Tibial nerve (tissue), 4 donors: Measurements from ENCODE around the gene PMCH. TPM values are rescaled to one million over a fixed set of nuclear protein-coding genes. Genes with fewer than 3 reads are reported as not detected.

ENCODE experiments used
- DNase-seq, 2 donors: peaks; one replicate each; pipeline ENCODE4 v3.0.0-alpha.2; 2019; ENCODE audit warnings: low spot score in 2 of 2
- H3K27ac ChIP-seq, 4 donors: fragments of 200-600 bp; sonication (generic) in 3 of 4; one replicate each; pipeline ENCODE4 v1.5.1; 2017 to 2019; ENCODE audit warnings: mild to moderate bottlenecking in 1 of 4
- H3K27me3 ChIP-seq, 2 donors: fragments of 200-600 bp; sonication (generic) in 1 of 2; one replicate each; pipeline versions ENCODE4 v1.5.1 to v1.6.0; 2017 to 2019
- H3K36me3 ChIP-seq, 3 donors: fragments of 200-600 bp; sonication (generic); one replicate each; pipeline ENCODE4 v1.5.1; 2018 to 2019
- H3K4me1 ChIP-seq, 4 donors: fragments of 200-600 bp; sonication (generic) in 3 of 4; one replicate each; pipeline ENCODE4 v1.5.1; 2017 to 2019
- H3K4me3 ChIP-seq, 4 donors: fragments of 200-600 bp; sonication (generic) in 3 of 4; one replicate each; pipeline ENCODE4 v1.5.1; 2017 to 2019; ENCODE audit warnings: mild to moderate bottlenecking in 1 of 4, moderate library complexity in 1 of 4
- H3K9me3 ChIP-seq, 4 donors: fragments of 200-600 bp; sonication (generic) in 3 of 4; one replicate each; pipeline ENCODE4 v1.5.1; 2017 to 2019
- EP300 ChIP-seq, 2 donors: sonication (generic); formaldehyde crosslinking; IDR thresholded peaks; one replicate each; pipeline ENCODE4 v1.6.1; 2017; ENCODE audit warnings: antibody characterized with exemption in 2 of 2, mild to moderate bottlenecking in 1 of 2
- POLR2A ChIP-seq, 2 donors: fragments of 450-650 bp; IDR thresholded peaks; one replicate each; pipeline ENCODE4 v1.6.1; 2017; ENCODE audit warnings: antibody characterized with exemption in 2 of 2, mild to moderate bottlenecking in 2 of 2, moderate library complexity in 2 of 2
- WGBS, 2 donors: methylation state at CpG; one replicate each; pipeline ENCODE4 v1.1.5; 2018; 5-methylcytosine and 5-hydroxymethylcytosine counted together
- total RNA-seq, 4 donors: library from RNA; depleted of rRNA; stranded (reverse); fragments of >200 nt; gene quantifications; one replicate each; pipeline ENCODE4 v1.1.0, GENCODE V29; 2016
- TF ChIP-seq, protein P1 (sequence below), 5 experiments: fragments of 200-600 bp in 3 of 5; fragments of 450-650 bp in 2 of 5; sonication (generic) in 3 of 5; IDR thresholded peaks; one replicate each; pipeline ENCODE4 v1.5.1; 2016 to 2019; ENCODE audit warnings: antibody characterized with exemption in 5 of 5, mild to moderate bottlenecking in 3 of 5, moderate library complexity in 2 of 5

Gene PMCH
- total RNA-seq, 4 donors from 2014 or later = not detected

DNA sequence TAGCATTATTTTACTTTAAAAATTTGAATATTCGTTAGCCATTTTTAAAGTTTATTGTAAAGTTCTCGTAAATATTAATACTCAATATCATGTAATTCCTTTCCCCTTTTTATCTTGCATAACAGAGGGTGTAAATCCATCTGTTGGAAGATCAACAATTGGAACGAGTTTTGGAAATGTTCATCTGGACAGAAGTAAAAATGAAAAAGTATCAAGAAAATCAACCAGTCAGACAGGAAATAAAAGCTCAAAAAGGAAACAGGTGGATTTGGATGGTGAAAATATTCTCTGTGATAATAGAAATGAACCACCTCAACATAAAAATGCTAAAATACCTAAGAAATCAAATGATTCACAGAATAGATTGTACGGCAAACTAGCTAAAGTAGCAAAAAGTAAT, 1.8 kb downstream of the PMCH start:
- no peak for DNase-seq

DNA sequence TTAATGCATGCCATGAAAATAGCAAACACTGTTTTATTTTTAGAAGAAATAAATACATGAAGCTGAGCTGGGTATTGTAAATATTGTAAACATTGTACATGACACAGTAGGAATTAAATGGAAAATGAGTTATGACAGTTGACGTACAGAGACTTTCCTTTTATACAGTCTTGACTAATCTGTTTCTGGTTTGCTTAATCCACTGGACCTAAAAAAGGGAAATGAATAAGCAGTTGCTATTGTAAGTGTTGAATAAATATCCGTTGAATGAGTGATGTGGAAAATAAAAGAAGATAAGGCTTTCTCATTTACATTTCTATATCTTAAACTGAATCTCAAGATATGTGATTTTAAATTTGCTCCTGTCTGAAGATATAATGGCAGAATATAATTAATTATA, 15.0 kb downstream of the PMCH start:
- Histone ChIP-seq H3K27ac (no peak overlapping the region), H3K4me1 (no peaks in the 10 kb centered on the region), H3K4me3 (no peak overlapping the region), H3K36me3 (no peaks in the 10 kb centered on the region), H3K9me3 (no peaks in the 10 kb centered on the region), H3K27me3 (no peaks in the 10 kb centered on the region)
- no peak for DNase-seq
- TF ChIP-seq, protein P1, sequence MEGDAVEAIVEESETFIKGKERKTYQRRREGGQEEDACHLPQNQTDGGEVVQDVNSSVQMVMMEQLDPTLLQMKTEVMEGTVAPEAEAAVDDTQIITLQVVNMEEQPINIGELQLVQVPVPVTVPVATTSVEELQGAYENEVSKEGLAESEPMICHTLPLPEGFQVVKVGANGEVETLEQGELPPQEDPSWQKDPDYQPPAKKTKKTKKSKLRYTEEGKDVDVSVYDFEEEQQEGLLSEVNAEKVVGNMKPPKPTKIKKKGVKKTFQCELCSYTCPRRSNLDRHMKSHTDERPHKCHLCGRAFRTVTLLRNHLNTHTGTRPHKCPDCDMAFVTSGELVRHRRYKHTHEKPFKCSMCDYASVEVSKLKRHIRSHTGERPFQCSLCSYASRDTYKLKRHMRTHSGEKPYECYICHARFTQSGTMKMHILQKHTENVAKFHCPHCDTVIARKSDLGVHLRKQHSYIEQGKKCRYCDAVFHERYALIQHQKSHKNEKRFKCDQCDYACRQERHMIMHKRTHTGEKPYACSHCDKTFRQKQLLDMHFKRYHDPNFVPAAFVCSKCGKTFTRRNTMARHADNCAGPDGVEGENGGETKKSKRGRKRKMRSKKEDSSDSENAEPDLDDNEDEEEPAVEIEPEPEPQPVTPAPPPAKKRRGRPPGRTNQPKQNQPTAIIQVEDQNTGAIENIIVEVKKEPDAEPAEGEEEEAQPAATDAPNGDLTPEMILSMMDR (IDR thresholded peaks at IDR 0.05) = no peak
- TF ChIP-seq EP300 (IDR thresholded peaks at IDR 0.05) = no peak
- WGBS, 2 donors = 75 to 82% methylated on average over 2 of the region's 2 CpGs

More for the DNA sequence above, 1.8 kb downstream of the PMCH start:
- WGBS, 2 donors = 87 to 88% methylated on average over 4 of the region's 4 CpGs
- Histone ChIP-seq H3K36me3 (no peaks in the 10 kb centered on the region), H3K9me3 (no peaks in the 10 kb centered on the region), H3K4me3 (no peak overlapping the region), H3K27me3 (no peaks in the 10 kb centered on the region), H3K4me1 (no peaks in the 10 kb centered on the region), H3K27ac (no peak overlapping the region)
- TF ChIP-seq POLR2A (IDR thresholded peaks at IDR 0.05) (no peak), EP300 (IDR thresholded peaks at IDR 0.05) (no peak)
- TF ChIP-seq, protein P1 (IDR thresholded peaks at IDR 0.05) = no peak

DNA sequence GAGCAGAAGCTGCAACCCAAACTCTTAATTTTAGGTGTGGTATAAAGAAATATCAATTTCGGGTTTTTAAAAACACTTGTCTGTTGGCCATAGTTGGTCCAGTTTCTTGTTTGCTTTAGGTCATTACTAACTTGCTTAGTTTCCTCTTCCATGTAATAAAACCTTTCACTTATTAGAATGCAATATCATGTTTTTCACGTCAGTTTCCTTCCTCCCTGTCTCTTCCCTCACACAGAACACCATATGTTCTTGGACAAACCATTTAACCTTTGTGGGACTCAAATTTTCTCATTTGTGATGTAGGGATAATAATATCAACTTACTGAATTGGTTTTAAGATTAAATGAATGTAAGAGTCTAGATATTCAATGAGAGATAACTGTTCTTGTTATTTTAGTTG, 22.9 kb downstream of the PMCH start:
- no peak for DNase-seq
- no peaks in the 10 kb centered on the region for H3K27me3 ChIP-seq
- TF ChIP-seq EP300 (IDR thresholded peaks at IDR 0.05) (no peak), POLR2A (IDR thresholded peaks at IDR 0.05) (no peak)
- H3K4me3 ChIP-seq = no peak overlapping the region
- WGBS, 2 donors = 85 to 90% methylated on average over 2 of the region's 2 CpGs
- H3K27ac ChIP-seq = no peak overlapping the region
- peaks cover 0 to 15% (median 0%) of the 10 kb centered on the region in 4 donors for H3K4me1 ChIP-seq
- H3K9me3 ChIP-seq = no peaks in the 10 kb centered on the region
- no peaks in the 10 kb centered on the region for H3K36me3 ChIP-seq

DNA sequence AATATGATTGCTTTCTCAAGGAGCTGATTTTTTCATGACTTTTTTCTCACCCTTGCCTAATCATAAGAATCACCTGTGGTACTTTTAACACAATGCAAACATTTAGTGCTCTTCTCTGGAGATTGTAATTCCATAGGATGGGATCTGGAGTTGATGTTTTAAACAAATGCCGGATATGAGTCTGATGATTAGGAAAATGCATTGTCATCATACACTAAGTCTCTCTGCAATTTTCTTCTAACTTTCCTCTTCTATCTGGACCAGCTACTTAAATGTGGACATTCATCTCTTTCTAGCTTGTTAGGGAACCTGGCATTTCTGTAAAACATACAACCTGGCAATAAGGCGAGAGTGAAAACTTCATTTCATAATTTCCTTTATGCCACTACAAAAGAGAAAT, 23.5 kb downstream of the PMCH start:
- Histone ChIP-seq H3K4me1 (peaks cover 0 to 15% (median 0%) of the 10 kb centered on the region in 4 donors), H3K27me3 (no peaks in the 10 kb centered on the region), H3K4me3 (no peak overlapping the region), H3K27ac (no peak overlapping the region), H3K36me3 (no peaks in the 10 kb centered on the region), H3K9me3 (no peaks in the 10 kb centered on the region)
- DNase-seq = no peak
- 93 to 100% methylated on average over 2 of the region's 2 CpGs for WGBS, 2 donors
- TF ChIP-seq EP300 (IDR thresholded peaks at IDR 0.05) = no peak
- TF ChIP-seq, protein P1 (IDR thresholded peaks at IDR 0.05) = no peak
- TF ChIP-seq POLR2A (IDR thresholded peaks at IDR 0.05) = no peak

DNA sequence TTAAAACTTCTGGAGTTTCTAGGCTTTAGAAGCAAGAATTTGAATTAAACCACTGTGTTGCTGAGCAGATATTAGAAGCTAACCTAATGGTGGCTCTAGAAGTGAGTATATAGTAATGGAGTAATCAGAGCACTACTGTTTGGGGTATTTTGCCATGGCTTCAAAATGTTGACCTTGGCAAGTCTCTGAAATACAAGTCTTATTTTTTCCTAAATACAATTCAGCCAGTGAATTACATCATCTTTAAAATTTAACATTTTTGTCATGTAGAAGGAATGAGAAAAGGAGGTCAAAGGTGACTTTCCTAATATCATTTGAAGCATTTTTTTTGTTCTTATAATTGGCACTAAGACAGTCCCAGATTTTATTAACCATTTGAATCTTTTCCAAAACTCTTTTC, 25.2 kb downstream of the PMCH start:
- Histone ChIP-seq H3K36me3 (no peaks in the 10 kb centered on the region), H3K9me3 (no peaks in the 10 kb centered on the region), H3K27me3 (no peaks in the 10 kb centered on the region), H3K4me1 (peaks cover 0 to 15% (median 0%) of the 10 kb centered on the region in 4 donors), H3K27ac (peak overlapping the region in 1 of 4 donors; percentile 9), H3K4me3 (no peak overlapping the region)
- no peak for DNase-seq
- TF ChIP-seq EP300 (IDR thresholded peaks at IDR 0.05) = no peak
- TF ChIP-seq POLR2A (IDR thresholded peaks at IDR 0.05) = no peak
- TF ChIP-seq, protein P1 (IDR thresholded peaks at IDR 0.05) = no peak

DNA sequence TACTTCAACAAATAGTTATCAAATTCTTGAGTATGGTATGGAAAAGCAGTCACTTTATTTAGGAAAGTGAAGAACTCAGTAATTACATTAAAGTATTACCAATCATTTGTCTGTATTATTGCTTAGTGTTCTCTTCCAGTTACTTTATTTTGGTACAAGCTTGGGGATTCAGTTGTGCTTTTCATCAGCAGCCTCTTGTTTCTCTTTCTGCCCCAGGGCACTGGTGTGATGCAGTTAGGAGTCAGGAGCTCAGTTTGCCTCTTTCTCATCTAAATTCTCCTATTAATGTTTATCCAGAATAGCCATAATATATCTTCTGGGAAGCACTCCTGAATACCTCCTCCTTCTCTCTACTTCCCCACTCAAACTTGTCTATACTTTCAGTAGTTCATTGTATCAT, 25.7 kb downstream of the PMCH start:
- H3K4me1 ChIP-seq = peaks cover 0 to 15% (median 0%) of the 10 kb centered on the region in 4 donors
- DNase-seq = no peak
- no peaks in the 10 kb centered on the region for H3K36me3 ChIP-seq
- TF ChIP-seq, protein P1 (IDR thresholded peaks at IDR 0.05) = no peak
- no peak for TF ChIP-seq POLR2A (IDR thresholded peaks at IDR 0.05)
- TF ChIP-seq EP300 (IDR thresholded peaks at IDR 0.05) = no peak
- H3K9me3 ChIP-seq = no peaks in the 10 kb centered on the region
- H3K27me3 ChIP-seq = no peaks in the 10 kb centered on the region
- no peak overlapping the region for H3K4me3 ChIP-seq
- peak overlapping the region in 1 of 4 donors; percentile 9 for H3K27ac ChIP-seq
